Measurements from ENCODE around the gene IWS1. TPM values are rescaled to one million over a fixed set of nuclear protein-coding genes. Genes with fewer than 3 reads are reported as not detected.
"Not testable (repeated sequence)": the region's sequence is repeated elsewhere in the genome, so short reads cannot be mapped to it uniquely, and the experiment has no call there.

IWS1 gene
- total RNA-seq, 1 donor from 2014 or later = 21.7 TPM

GRCh38 chr2:127560931-127561280 is 34.6 kb upstream of the IWS1 start:
- DNase-seq (ENCODE audit: low read depth in 2 of 2) = no peak

- DNase-seq (ENCODE audit: low read depth in 2 of 2) = no peak
These were observed 34.1 kb upstream of the IWS1 start for GRCh38 chr2:127560201-127560930.

- no peak for DNase-seq (ENCODE audit: low read depth in 2 of 2)
These were observed 33.2 kb upstream of the IWS1 start for GRCh38 chr2:127559454-127559853.

GRCh38 chr2:127558911-127559310 is 32.6 kb upstream of the IWS1 start:
- no peak for DNase-seq (ENCODE audit: low read depth in 2 of 2)

- DNase-seq (ENCODE audit: low read depth in 2 of 2) = no peak
These were observed 26.6 kb upstream of the IWS1 start for GRCh38 chr2:127552846-127553245.

GRCh38 chr2:127552336-127552735 is 26.0 kb upstream of the IWS1 start:
- no peak for DNase-seq (ENCODE audit: low read depth in 2 of 2)

GRCh38 chr2:127551221-127551930 is 25.1 kb upstream of the IWS1 start:
- DNase-seq (ENCODE audit: low read depth in 2 of 2) = no peak

GRCh38 chr2:127546797-127547196 is 20.5 kb upstream of the IWS1 start:
- DNase-seq (ENCODE audit: low read depth in 2 of 2) = no peak

GRCh38 chr2:127545796-127546195 is 19.5 kb upstream of the IWS1 start:
- no peak for DNase-seq (ENCODE audit: low read depth in 2 of 2)

GRCh38 chr2:127545189-127545588 is 18.9 kb upstream of the IWS1 start:
- DNase-seq (ENCODE audit: low read depth in 2 of 2) = no peak

- DNase-seq (ENCODE audit: low read depth in 2 of 2) = not testable (repeated sequence)
These were observed 16.8 kb upstream of the IWS1 start for GRCh38 chr2:127543013-127543501.

- DNase-seq (ENCODE audit: low read depth in 2 of 2) = no peak
These were observed 15.9 kb upstream of the IWS1 start for GRCh38 chr2:127542231-127542630.

- no peak for DNase-seq (ENCODE audit: low read depth in 2 of 2)
These were observed 15.5 kb upstream of the IWS1 start for GRCh38 chr2:127541809-127542208.

GRCh38 chr2:127537644-127538043 is 11.4 kb upstream of the IWS1 start:
- DNase-seq (ENCODE audit: low read depth in 2 of 2) = no peak

- no peak for DNase-seq (ENCODE audit: low read depth in 2 of 2)
These were observed 10.6 kb upstream of the IWS1 start for GRCh38 chr2:127536707-127537541.

GRCh38 chr2:127535918-127536317 is 9.6 kb upstream of the IWS1 start:
- DNase-seq (ENCODE audit: low read depth in 2 of 2) = no peak

GRCh38 chr2:127535422-127535901 is 9.2 kb upstream of the IWS1 start, which contains the start of gene MYO7B:
Gene MYO7B (plus strand): TSS chr2:127535683. CDS start chr2:127559723, 24,040 bp downstream.
- DNase-seq (ENCODE audit: low read depth in 2 of 2) = no peak

- no peak for DNase-seq (ENCODE audit: low read depth in 2 of 2)
These were observed 6.0 kb upstream of the IWS1 start for GRCh38 chr2:127532296-127532695.

- DNase-seq (ENCODE audit: low read depth in 2 of 2) = no peak
These were observed 4.9 kb upstream of the IWS1 start for GRCh38 chr2:127531221-127531648.

GRCh38 chr2:127530245-127531140 is 4.2 kb upstream of the IWS1 start:
- DNase-seq (ENCODE audit: low read depth in 2 of 2) = no peak

- not testable (repeated sequence) for DNase-seq (ENCODE audit: low read depth in 2 of 2)
These were observed 3.1 kb upstream of the IWS1 start for GRCh38 chr2:127529416-127529815.
